Brain microvascular endothelial cell (primary cell): ENCODE results near the gene SMIM33.

ENCODE experiments used
- DNase-seq: peaks from one replicate; pipeline ENCODE4 v3.0.0-alpha.2; 2020
- H3K27ac ChIP-seq: fragments of 250-450 bp; sonication (Bioruptor Pico); 2 replicates; pipeline ENCODE4 v1.5.1; 2020; ENCODE audit warnings: mild to moderate bottlenecking, moderate library complexity
- H3K27me3 ChIP-seq: fragments of 250-450 bp; sonication (Bioruptor Pico); replicated peaks from 2 replicates; pipeline ENCODE4 v1.5.1; 2020; ENCODE audit warnings: mild to moderate bottlenecking
- H3K36me3 ChIP-seq: fragments of 250-450 bp; sonication (Bioruptor Pico); replicated peaks from 2 replicates; pipeline ENCODE4 v1.5.1; 2020; ENCODE audit warnings: mild to moderate bottlenecking
- H3K4me3 ChIP-seq: 2 replicates; pipeline ENCODE4 v1.5.1; 2011; ENCODE audit warnings: low read depth, mild to moderate bottlenecking, control low read depth, low read length, moderate library complexity
- CTCF ChIP-seq: IDR thresholded peaks from 2 replicates; pipeline ENCODE4 v1.5.1; 2011; ENCODE audit warnings: low read depth, mild to moderate bottlenecking, moderate library complexity, low read length, control low read depth, inconsistent platforms; ENCODE audit errors: missing control alignments
- in situ Hi-C: cut with HindIII; loops from 2 replicates; pipeline ENCODE4 v1.10.0; 2017; ENCODE audit warnings: low sequenced_read_pairs, low pct_ligation_motif_present

SMIM33 gene

DNA sequence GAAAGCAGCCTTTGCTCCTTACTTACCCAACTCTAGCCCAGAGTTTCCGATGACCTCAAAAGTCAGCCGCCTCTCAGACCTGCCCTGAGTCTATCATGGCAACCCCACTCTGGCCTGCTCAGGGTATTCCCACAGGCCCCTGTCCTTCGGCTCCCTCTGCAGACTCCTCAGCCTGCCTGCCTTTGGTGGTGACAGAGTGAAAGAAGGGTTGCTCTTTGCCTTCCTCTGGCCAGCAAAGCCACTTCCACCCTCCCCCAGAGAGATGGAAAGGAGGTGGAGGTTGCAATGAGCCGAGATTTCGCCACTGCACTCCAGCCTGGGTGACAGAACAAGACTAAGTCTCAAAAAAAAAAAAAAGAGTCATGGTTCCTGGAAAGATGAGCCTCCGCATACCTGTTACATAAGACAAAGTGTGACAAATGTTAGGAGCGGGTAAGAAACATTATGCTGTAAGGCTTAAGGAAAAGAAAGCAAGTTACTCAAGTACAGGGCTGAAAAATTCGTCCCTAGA, 2.3 kb upstream of the SMIM33 start:
- no peak for DNase-seq
- peak; percentile 37 for TF ChIP-seq CTCF
- in situ Hi-C loops, result no loop called here
- H3K27ac ChIP-seq, result no peak overlapping the region
- no peaks in the 10 kb centered on the region for H3K36me3 ChIP-seq
- H3K27me3 ChIP-seq, result no peaks in the 10 kb centered on the region
- no peak overlapping the region for H3K4me3 ChIP-seq

DNA sequence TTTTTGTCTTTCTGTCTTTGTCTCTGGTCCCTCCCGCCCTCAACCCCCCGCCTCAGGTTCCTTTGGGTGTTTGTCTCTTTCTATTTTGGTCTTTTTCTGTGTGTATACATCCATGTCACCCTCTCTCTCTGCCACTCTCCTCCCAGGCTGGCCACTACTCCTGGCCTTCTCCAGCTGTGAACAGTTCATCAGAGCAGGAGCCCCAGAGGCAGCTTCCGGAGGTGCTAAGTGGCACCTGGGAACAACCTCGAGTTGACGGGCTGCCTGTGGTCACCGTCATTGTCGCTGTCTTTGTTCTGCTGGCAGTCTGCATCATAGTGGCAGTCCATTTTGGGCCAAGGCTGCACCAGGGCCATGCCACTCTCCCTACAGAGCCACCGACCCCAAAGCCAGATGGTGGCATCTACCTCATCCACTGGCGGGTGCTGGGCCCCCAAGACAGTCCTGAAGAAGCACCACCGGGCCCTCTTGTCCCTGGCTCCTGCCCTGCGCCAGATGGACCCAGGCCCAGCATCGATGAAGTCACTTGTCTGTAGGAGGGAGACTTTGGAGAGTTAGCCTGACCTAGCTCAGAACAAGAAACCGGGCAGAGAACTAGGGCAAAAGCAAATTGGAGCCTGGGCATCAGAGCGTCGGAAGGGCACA, 1.7 kb downstream of the SMIM33 start:
- Histone ChIP-seq H3K27me3 (no peaks in the 10 kb centered on the region), H3K4me3 (no peak overlapping the region), H3K27ac (no peak overlapping the region), H3K36me3 (peaks cover 14% of the 10 kb centered on the region)
- in situ Hi-C loops, result no loop called here
- DNase-seq, result no peak
- TF ChIP-seq CTCF, result no peak

GRCh38 chr5:139473105-139473504, 2.3 kb downstream of the SMIM33 start:
- in situ Hi-C loops, result no loop called here
- H3K27me3 ChIP-seq, result no peaks in the 10 kb centered on the region
- H3K4me3 ChIP-seq, result no peak overlapping the region
- DNase-seq, result no peak
- TF ChIP-seq CTCF, result no peak
- H3K27ac ChIP-seq, result no peak overlapping the region
- H3K36me3 ChIP-seq, result peaks cover 20% of the 10 kb centered on the region

DNA sequence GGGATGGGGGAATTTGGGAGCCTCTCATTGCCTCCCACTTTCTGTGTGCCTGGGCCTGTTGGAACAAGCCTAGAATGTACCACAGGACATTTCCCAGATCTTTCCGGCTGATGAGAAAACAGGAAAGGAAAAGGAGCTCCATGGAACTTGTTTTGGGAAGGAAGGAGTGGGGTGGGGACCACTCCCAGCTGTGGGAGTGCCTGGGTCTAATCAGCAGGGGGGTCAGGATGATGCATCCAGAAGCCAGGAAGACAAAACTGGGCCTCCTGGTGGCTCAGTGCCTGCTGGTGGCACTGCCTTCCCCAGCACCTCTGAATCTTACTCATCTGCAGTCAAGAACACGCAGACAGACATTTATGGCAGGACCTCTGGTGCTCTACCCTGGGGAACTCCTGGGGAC, 2.8 kb downstream of the SMIM33 start:
- H3K27ac ChIP-seq, result no peak overlapping the region
- in situ Hi-C loops, result no loop called here
- no peak overlapping the region for H3K4me3 ChIP-seq
- TF ChIP-seq CTCF, result peak; percentile 22
- H3K27me3 ChIP-seq, result no peaks in the 10 kb centered on the region
- DNase-seq, result no peak
- peaks cover 22% of the 10 kb centered on the region for H3K36me3 ChIP-seq

- TF ChIP-seq CTCF, result no peak
- Histone ChIP-seq H3K27ac (no peak overlapping the region), H3K27me3 (no peaks in the 10 kb centered on the region), H3K36me3 (peaks cover 22% of the 10 kb centered on the region), H3K4me3 (no peak overlapping the region)
- no peak for DNase-seq
- in situ Hi-C loops, result no loop called here
Observed at GRCh38 chr5:139474890-139475791, 4.3 kb downstream of the SMIM33 start.
